SK-N-SH (cell line): ENCODE results near the gene CKAP4. TPM values are rescaled to one million over a fixed set of nuclear protein-coding genes. Genes with fewer than 3 reads are reported as not detected.

Experiments used
- CTCF ChIA-PET: fragments of 300-600, 350-600 bp; formaldehyde crosslinking; extraction: SDS; loops from one replicate; lab custom pipeline; 2021; lab: Yijun Ruan, JAX
- POLR2A ChIA-PET: fragments of 350-600 bp; sonication (Branson Sonifier 250); formaldehyde crosslinking; extraction: SDS; loops from one replicate; lab custom pipeline; 2020; ENCODE audit warnings: antibody characterized with exemption, inconsistent platforms; lab: Yijun Ruan, JAX
- DNase-seq: peaks from one replicate; pipeline ENCODE4 v3.0.0; 2012
- H2AFZ ChIP-seq: fragments of 200-600 bp; sonication (generic); 2 replicates; pipeline ENCODE4 v1.8.1; 2016; ENCODE audit warnings: antibody characterized with exemption, mild to moderate bottlenecking, low read depth
- H3F3A ChIP-seq: fragments of 200-600 bp; sonication (generic); replicated peaks from 2 replicates; pipeline ENCODE3; 2016; ENCODE audit warnings: antibody characterized with exemption, mild to moderate bottlenecking; ENCODE audit not compliant: insufficient read depth
- H3K27ac ChIP-seq, 2 experiments: fragments of 200-500 bp in 1 of 2; fragments of 200-600 bp in 1 of 2; sonication (Bioruptor generic) in 1 of 2; sonication (generic), shearing (Covaris generic) in 1 of 2; 2 replicates each; pipeline versions ENCODE4 v1.5.1 to v1.6.1; 2014 to 2016; ENCODE audit warnings: low read depth in 2 of 2, inconsistent platforms in 1 of 2, low read length in 1 of 2, mild to moderate bottlenecking in 1 of 2, mixed read lengths in 1 of 2
- H3K27me3 ChIP-seq: fragments of 200-600 bp; sonication (generic), shearing (Covaris generic); 2 replicates; pipeline ENCODE4 v1.6.1; 2016; ENCODE audit warnings: mixed run types; ENCODE audit not compliant: insufficient read depth
- H3K36me3 ChIP-seq, 2 experiments: fragments of 200-500 bp in 1 of 2; fragments of 200-600 bp in 1 of 2; sonication (Bioruptor generic) in 1 of 2; sonication (generic) in 1 of 2; replicated peaks in 1 of 2; 2 replicates each; pipeline versions ENCODE3 to v1.5.1; 2014 to 2016; ENCODE audit warnings: low read length in 1 of 2, mild to moderate bottlenecking in 1 of 2; ENCODE audit not compliant: insufficient read depth in 2 of 2, control insufficient read depth in 1 of 2
- H3K4me1 ChIP-seq, 2 experiments: fragments of 200-500 bp in 1 of 2; fragments of 200-600 bp in 1 of 2; sonication (Bioruptor generic) in 1 of 2; sonication (generic), shearing (Covaris generic) in 1 of 2; 2 replicates each; pipeline versions ENCODE4 v1.5.1 to v1.6.1; 2014 to 2016; ENCODE audit warnings: low read depth in 1 of 2, low read length in 1 of 2, mixed run types in 1 of 2; ENCODE audit not compliant: insufficient read depth in 2 of 2, control insufficient read depth in 1 of 2
- H3K4me2 ChIP-seq: fragments of 200-600 bp; sonication (generic), shearing (Covaris generic); 2 replicates; pipeline ENCODE4 v1.6.1; 2017; ENCODE audit warnings: mixed run types
- H3K4me3 ChIP-seq, 2 experiments: fragments of 200-500 bp in 1 of 2; fragments of 200-600 bp in 1 of 2; sonication (Bioruptor generic) in 1 of 2; sonication (generic), shearing (Covaris generic) in 1 of 2; 2 replicates each; pipeline versions ENCODE4 v1.5.1 to v1.8.1; 2014 to 2016; ENCODE audit warnings: low read depth in 2 of 2, inconsistent platforms in 1 of 2, low read length in 1 of 2, mild to moderate bottlenecking in 1 of 2, mixed read lengths in 1 of 2, moderate library complexity in 1 of 2
- H3K79me2 ChIP-seq: fragments of 200-600 bp; sonication (generic); 2 replicates; pipeline ENCODE4 v1.8.1; 2017; ENCODE audit warnings: mild to moderate bottlenecking; ENCODE audit not compliant: insufficient read depth
- H3K9ac ChIP-seq: fragments of 200-600 bp; sonication (generic); 2 replicates; pipeline ENCODE4 v1.6.1; 2017; ENCODE audit warnings: mixed run types
- H3K9me2 ChIP-seq: fragments of 200-600 bp; sonication (generic); 2 replicates; pipeline ENCODE4 v1.6.1; 2017; ENCODE audit warnings: mixed run types
- H3K9me3 ChIP-seq: fragments of 200-600 bp; sonication (generic); 2 replicates; pipeline ENCODE4 v1.6.1; 2017; ENCODE audit warnings: mixed run types, mild to moderate bottlenecking, moderate library complexity
- H4K20me1 ChIP-seq: fragments of 200-600 bp; sonication (generic); 2 replicates; pipeline ENCODE4 v1.6.1; 2017; ENCODE audit warnings: mild to moderate bottlenecking, mixed run types; ENCODE audit not compliant: insufficient read depth
- ELF1 ChIP-seq: IDR thresholded peaks from 2 replicates; pipeline ENCODE4 v1.4.0; 2012
- EP300 ChIP-seq, 2 experiments: IDR thresholded peaks; 2 replicates each; pipeline versions ENCODE4 v1.4.0 to v1.6.1; 2012; ENCODE audit warnings: borderline replicate concordance in 1 of 2, low read depth in 1 of 2, low read length in 1 of 2
- FOXJ3 ChIP-seq: sonication (generic); formaldehyde crosslinking; IDR thresholded peaks from 2 replicates; pipeline ENCODE4 v1.5.1; 2020; ENCODE audit warnings: mild to moderate bottlenecking, missing genetic modification reagents
- FOXM1 ChIP-seq: IDR thresholded peaks from 2 replicates; pipeline ENCODE4 v1.4.0; 2012; ENCODE audit warnings: low read depth, mild to moderate bottlenecking
- GABPA ChIP-seq: IDR thresholded peaks from 2 replicates; pipeline ENCODE4 v1.4.0; 2012; ENCODE audit warnings: low read depth, mild to moderate bottlenecking
- IRF3 ChIP-seq: fragments of 150-350 bp; IDR thresholded peaks from 2 replicates; pipeline ENCODE4 v1.6.1; 2016; ENCODE audit warnings: mild to moderate bottlenecking, low read depth, low read length
- MAX ChIP-seq: IDR thresholded peaks from 2 replicates; pipeline ENCODE4 v1.4.0; 2012; ENCODE audit warnings: low read depth
- MEF2A ChIP-seq: IDR thresholded peaks from 2 replicates; pipeline ENCODE4 v1.4.0; 2012; ENCODE audit warnings: low read depth, borderline replicate concordance
- MXI1 ChIP-seq: IDR thresholded peaks from 2 replicates; pipeline ENCODE4 v1.6.1; 2012; ENCODE audit warnings: mild to moderate bottlenecking, low read depth, low read length, improper control_type of control experiment
- NFIC ChIP-seq: IDR thresholded peaks from 2 replicates; pipeline ENCODE4 v1.4.0; 2012; ENCODE audit warnings: borderline replicate concordance
- NRF1 ChIP-seq: IDR thresholded peaks from 2 replicates; pipeline ENCODE4 v1.6.1; 2012; ENCODE audit warnings: low read depth, mild to moderate bottlenecking, low read length
- RFX5 ChIP-seq: IDR thresholded peaks from 2 replicates; pipeline ENCODE4 v1.6.1; 2012; ENCODE audit warnings: mild to moderate bottlenecking, improper control_type of control experiment, low read length
- RXRA ChIP-seq: IDR thresholded peaks from 2 replicates; pipeline ENCODE4 v1.4.0; 2012; ENCODE audit warnings: low read depth, mild to moderate bottlenecking, borderline replicate concordance
- SIN3A ChIP-seq: IDR thresholded peaks from 2 replicates; pipeline ENCODE4 v1.6.1; 2012; ENCODE audit warnings: low read depth, mild to moderate bottlenecking, low read length, moderate library complexity, borderline replicate concordance
- SMC3 ChIP-seq: IDR thresholded peaks from 2 replicates; pipeline ENCODE4 v1.6.1; 2012; ENCODE audit warnings: low read depth, low read length, improper control_type of control experiment
- TAF1 ChIP-seq: IDR thresholded peaks from 2 replicates; pipeline ENCODE4 v1.6.1; 2012; ENCODE audit warnings: low read depth, mild to moderate bottlenecking, low read length, moderate library complexity, borderline replicate concordance
- TCF12 ChIP-seq: IDR thresholded peaks from 2 replicates; pipeline ENCODE4 v1.4.0; 2012
- YY1 ChIP-seq: IDR thresholded peaks from 2 replicates; pipeline ENCODE4 v1.4.0; 2012; ENCODE audit warnings: low read depth, mild to moderate bottlenecking
- ZBTB33 ChIP-seq: IDR thresholded peaks from 2 replicates; pipeline ENCODE4 v1.4.0; 2012; ENCODE audit warnings: low read depth, borderline replicate concordance
- WGBS: methylation state at CpG from one replicate; pipeline ENCODE4 v1.1.6; 2017; ENCODE audit warnings: low lambda C conversion rate; 5-methylcytosine and 5-hydroxymethylcytosine counted together
- polyA plus RNA-seq, 3 experiments: library from polyadenylated mRNA; depleted of rRNA; stranded (reverse); fragments of >200 nt; gene quantifications; 2 replicates each; pipeline ENCODE4 v1.2.3, GENCODE V29; 2012
- TF ChIP-seq, protein P1 (sequence below): IDR thresholded peaks from 2 replicates; pipeline ENCODE4; 2012

Gene CKAP4
- polyA plus RNA-seq, 1 of the 3 experiments (the other 2 are of a cell fraction), result 113 TPM

GRCh38 chr12:106258226-106258625 lies 10.4 kb upstream of the CKAP4 start:
- Histone ChIP-seq H3K27ac (no peak overlapping the region), H3K9me2 (no peaks in the 10 kb centered on the region), H3K4me3 (no peak overlapping the region), H3K4me2 (no peak overlapping the region), H3K9me3 (no peaks in the 10 kb centered on the region), H3F3A (no peaks in the 10 kb centered on the region), H3K4me1 (no peaks in the 10 kb centered on the region), H3K9ac (no peak overlapping the region), H3K36me3 (no peaks in the 10 kb centered on the region), H4K20me1 (no peaks in the 10 kb centered on the region), H3K79me2 (no peaks in the 10 kb centered on the region), H2AFZ (no peak overlapping the region), H3K27me3 (no peaks in the 10 kb centered on the region)
- TF ChIP-seq MAX, result no peak
- no peak for TF ChIP-seq YY1
- TF ChIP-seq NFIC, result no peak
- TF ChIP-seq TAF1, result no peak
- no peak for TF ChIP-seq RFX5
- TF ChIP-seq FOXM1, result no peak
- TF ChIP-seq RXRA, result no peak
- no peak for TF ChIP-seq NRF1
- TF ChIP-seq MEF2A, result no peak
- TF ChIP-seq MXI1, result no peak
- TF ChIP-seq EP300 (IDR thresholded peaks at IDR 0.05; ENCODE audit: borderline replicate concordance in 1 of 2, low read depth in 1 of 2, low read length in 1 of 2), result no peak
- TF ChIP-seq, protein P1, sequence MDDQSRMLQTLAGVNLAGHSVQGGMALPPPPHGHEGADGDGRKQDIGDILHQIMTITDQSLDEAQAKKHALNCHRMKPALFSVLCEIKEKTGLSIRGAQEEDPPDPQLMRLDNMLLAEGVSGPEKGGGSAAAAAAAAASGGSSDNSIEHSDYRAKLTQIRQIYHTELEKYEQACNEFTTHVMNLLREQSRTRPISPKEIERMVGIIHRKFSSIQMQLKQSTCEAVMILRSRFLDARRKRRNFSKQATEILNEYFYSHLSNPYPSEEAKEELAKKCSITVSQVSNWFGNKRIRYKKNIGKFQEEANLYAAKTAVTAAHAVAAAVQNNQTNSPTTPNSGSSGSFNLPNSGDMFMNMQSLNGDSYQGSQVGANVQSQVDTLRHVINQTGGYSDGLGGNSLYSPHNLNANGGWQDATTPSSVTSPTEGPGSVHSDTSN, result no peak
- TF ChIP-seq SMC3, result no peak
- no peak for TF ChIP-seq TCF12
- no peak for TF ChIP-seq SIN3A
- TF ChIP-seq IRF3, result no peak
- TF ChIP-seq ELF1, result no peak
- TF ChIP-seq ZBTB33, result no peak
- TF ChIP-seq FOXJ3 (CRISPR knock-in tag), result no peak
- TF ChIP-seq GABPA, result no peak
- 40% methylated on average over 4 of the region's 4 CpGs for WGBS
- DNase-seq, result no peak
- CTCF ChIA-PET, result interaction anchor here (1.0 to 1.2 kb wide), 2 partner anchors 11 kb away, joined by 3 read pairs; no protein-coding TSS in a partner anchor
- POLR2A ChIA-PET, result interaction anchor here (1.6 kb wide), 1 partner anchor 10 kb away, joined by 5 read pairs; the partner anchor contains the start of gene CKAP4
